Activated CD8-positive, alpha-beta T cell treated with anti-CD3 and anti-CD28 coated beads for 36 hours (primary cell): ENCODE data around the gene SP140L. TPM values are rescaled to one million over a fixed set of nuclear protein-coding genes. Genes with fewer than 3 reads are reported as not detected.

Source experiments
- ATAC-seq: fragments of 200-7000 bp; cut with Tn5 transposase; one replicate; pipeline ENCODE4 v1.10.0; 2021; ENCODE audit warnings: mild to moderate bottlenecking, moderate library complexity
- CTCF ChIA-PET: fragments of 350-600 bp; sonication (Branson Sonifier 250); formaldehyde crosslinking; loops from one replicate; lab custom pipeline; 2021; ENCODE audit warnings: antibody characterized with exemption; lab: Charles Lee
- POLR2A ChIA-PET: fragments of 350-600 bp; sonication (Branson Sonifier 250); formaldehyde crosslinking; loops from one replicate; lab custom pipeline; 2021; ENCODE audit warnings: antibody characterized with exemption; lab: Charles Lee
- DNase-seq: peaks from one replicate; pipeline ENCODE4 v3.0.0-alpha.2; 2020
- H3K27ac Mint-ChIP-seq: one replicate; pipeline ENCODE4 v1.8.0; 2021; ENCODE audit warnings: mild to moderate bottlenecking, mixed read lengths
- H3K27me3 Mint-ChIP-seq: one replicate; pipeline ENCODE4 v1.8.0; 2021; ENCODE audit warnings: mixed read lengths
- H3K36me3 Mint-ChIP-seq: one replicate; pipeline ENCODE4 v1.8.0; 2021; ENCODE audit warnings: low read depth, mixed read lengths
- H3K4me1 Mint-ChIP-seq: one replicate; pipeline ENCODE4 v1.8.0; 2021; ENCODE audit warnings: low read depth, mixed read lengths
- H3K4me3 Mint-ChIP-seq: one replicate; pipeline ENCODE4 v1.8.0; 2021; ENCODE audit warnings: mild to moderate bottlenecking, moderate library complexity, mixed read lengths
- H3K9me3 Mint-ChIP-seq: one replicate; pipeline ENCODE4 v1.8.0; 2021; ENCODE audit warnings: mixed read lengths
- intact Hi-C: fragments of 100-400 bp; cut with micrococcal nuclease; formaldehyde crosslinking; loops from one replicate; pipeline ENCODE4 v1.10.0; 2022
- total RNA-seq, 2 experiments: library from RNA; stranded (reverse); gene quantifications; one replicate each; pipeline ENCODE4 v1.2.3, GENCODE V29; 2021
- TF ChIP-seq, protein P1 (sequence below): fragments of 200-600 bp; IDR thresholded peaks from one replicate; pipeline ENCODE4 v1.8.0; 2022; ENCODE audit warnings: antibody characterized with exemption, mild to moderate bottlenecking

Gene SP140L
- total RNA-seq, 2 experiments from 2014 or later = 43.7 to 43.8 TPM

- DNase-seq (no peak), ATAC-seq (no peak)
- ChIA-PET CTCF (no interaction called here), POLR2A (no interaction called here)
- intact Hi-C loops = no loop called here
- Mint-ChIP-seq H3K27ac (peak overlapping the region; percentile 11), H3K9me3 (peaks cover 11% of the 10 kb centered on the region), H3K27me3 (no peaks in the 10 kb centered on the region), H3K4me1 (peaks cover 74% of the 10 kb centered on the region), H3K36me3 (peaks cover 78% of the 10 kb centered on the region), H3K4me3 (no peak overlapping the region)
- TF ChIP-seq, protein P1, sequence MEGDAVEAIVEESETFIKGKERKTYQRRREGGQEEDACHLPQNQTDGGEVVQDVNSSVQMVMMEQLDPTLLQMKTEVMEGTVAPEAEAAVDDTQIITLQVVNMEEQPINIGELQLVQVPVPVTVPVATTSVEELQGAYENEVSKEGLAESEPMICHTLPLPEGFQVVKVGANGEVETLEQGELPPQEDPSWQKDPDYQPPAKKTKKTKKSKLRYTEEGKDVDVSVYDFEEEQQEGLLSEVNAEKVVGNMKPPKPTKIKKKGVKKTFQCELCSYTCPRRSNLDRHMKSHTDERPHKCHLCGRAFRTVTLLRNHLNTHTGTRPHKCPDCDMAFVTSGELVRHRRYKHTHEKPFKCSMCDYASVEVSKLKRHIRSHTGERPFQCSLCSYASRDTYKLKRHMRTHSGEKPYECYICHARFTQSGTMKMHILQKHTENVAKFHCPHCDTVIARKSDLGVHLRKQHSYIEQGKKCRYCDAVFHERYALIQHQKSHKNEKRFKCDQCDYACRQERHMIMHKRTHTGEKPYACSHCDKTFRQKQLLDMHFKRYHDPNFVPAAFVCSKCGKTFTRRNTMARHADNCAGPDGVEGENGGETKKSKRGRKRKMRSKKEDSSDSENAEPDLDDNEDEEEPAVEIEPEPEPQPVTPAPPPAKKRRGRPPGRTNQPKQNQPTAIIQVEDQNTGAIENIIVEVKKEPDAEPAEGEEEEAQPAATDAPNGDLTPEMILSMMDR = no peak
These were observed 98.4 kb downstream of the SP140L start for GRCh38 chr2:230425377-230425776.

- TF ChIP-seq, protein P1 = no peak
These were observed 102.5 kb downstream of the SP140L start for GRCh38 chr2:230429513-230429912.

GRCh38 chr2:230430957-230431910 is 104.2 kb downstream of the SP140L start:
- CTCF ChIA-PET = no interaction called here
- DNase-seq (no peak), ATAC-seq (peak; percentile 52)
- Mint-ChIP-seq H3K36me3 (peaks cover 82% of the 10 kb centered on the region), H3K4me3 (no peak overlapping the region), H3K27ac (peak overlapping the region; percentile 47), H3K9me3 (peaks cover 23% of the 10 kb centered on the region), H3K27me3 (no peaks in the 10 kb centered on the region), H3K4me1 (peaks cover 60% of the 10 kb centered on the region)
- TF ChIP-seq, protein P1 = no peak
- POLR2A ChIA-PET = interaction anchor here (0.8 to 3.3 kb wide), 5 partner anchors 9 to 36 kb away, joined by 3 to 13 read pairs (median 5); partner anchors contain the start of gene SP100
- intact Hi-C loops = no loop called here

More at GRCh38 chr2:230429513-230429912, 102.5 kb downstream of the SP140L start:
- Mint-ChIP-seq H3K4me1 (peaks cover 64% of the 10 kb centered on the region), H3K27ac (peak overlapping the region; percentile 30), H3K9me3 (peaks cover 19% of the 10 kb centered on the region), H3K4me3 (no peak overlapping the region), H3K36me3 (peaks cover 82% of the 10 kb centered on the region), H3K27me3 (no peaks in the 10 kb centered on the region)
- intact Hi-C loops = no loop called here
- no peak for ATAC-seq
- no peak for DNase-seq
- ChIA-PET CTCF (interaction anchor here (1.1 to 1.3 kb wide), 2 partner anchors 10 to 12 kb away, joined by 3 to 5 read pairs; no protein-coding TSS in a partner anchor), POLR2A (interaction anchor here (3.3 kb wide), 1 partner anchor 13 kb away, joined by 13 read pairs; the partner anchor contains the start of gene SP100)

- ChIA-PET CTCF (no interaction called here), POLR2A (interaction anchor here (0.7 to 0.9 kb wide), 2 partner anchors 17 to 308 kb away, joined by 3 to 4 read pairs; no protein-coding TSS in a partner anchor)
- peaks cover 81% of the 10 kb centered on the region for H3K36me3 Mint-ChIP-seq
- DNase-seq = no peak
- peaks cover 18% of the 10 kb centered on the region for H3K9me3 Mint-ChIP-seq
- intact Hi-C loops = no loop called here
- TF ChIP-seq, protein P1 = no peak
- H3K27ac Mint-ChIP-seq = peak overlapping the region; percentile 75
- no peak for ATAC-seq
- no peaks in the 10 kb centered on the region for H3K27me3 Mint-ChIP-seq
- peaks cover 58% of the 10 kb centered on the region for H3K4me1 Mint-ChIP-seq
- H3K4me3 Mint-ChIP-seq = no peak overlapping the region
These were observed 107.8 kb downstream of the SP140L start for GRCh38 chr2:230434677-230435324.
